OCI-LY3 (cell line): Measurements from ENCODE around the gene EVA1B.

Experiments
- H2AFZ ChIP-seq: fragments of 200-600, 300-600 bp; shearing (Covaris generic); 2 replicates; pipeline ENCODE4 v1.6.0; 2014; ENCODE audit warnings: antibody characterized with exemption, low read depth, low read length
- H3K27ac ChIP-seq: fragments of 200-600, 300-600 bp; sonication (generic); 2 replicates; pipeline ENCODE4 v1.5.1; 2014; ENCODE audit warnings: mild to moderate bottlenecking, low read length, moderate library complexity, mixed read lengths
- H3K27me3 ChIP-seq: fragments of 200-600, 300-600 bp; sonication (generic); 2 replicates; pipeline ENCODE4 v1.6.1; 2014; ENCODE audit warnings: low read depth, low read length, mixed read lengths
- H3K36me3 ChIP-seq: fragments of 200-600, 300-600 bp; sonication (generic); replicated peaks from 2 replicates; pipeline ENCODE3; 2014; ENCODE audit warnings: low read depth, low read length, mixed read lengths
- H3K4me1 ChIP-seq: fragments of 300-600, 200-600 bp; sonication (generic); 2 replicates; pipeline ENCODE4 v1.6.1; 2014; ENCODE audit warnings: low read length, mixed read lengths
- H3K4me2 ChIP-seq: fragments of 200-600, 300-600 bp; sonication (generic); 2 replicates; pipeline ENCODE4 v1.6.1; 2014; ENCODE audit warnings: low read length, mixed read lengths
- H3K4me3 ChIP-seq: fragments of 300-600, 200-600 bp; sonication (generic); 2 replicates; pipeline ENCODE4 v1.5.1; 2014; ENCODE audit warnings: antibody characterized with exemption, mild to moderate bottlenecking, low read length, moderate library complexity
- H3K79me2 ChIP-seq: fragments of 300-600, 200-600 bp; shearing (Covaris generic); 2 replicates; pipeline ENCODE4 v1.6.1; 2014; ENCODE audit warnings: mild to moderate bottlenecking, low read length, mixed read lengths
- H3K9ac ChIP-seq: fragments of 300-600, 200-600 bp; shearing (Covaris generic); 2 replicates; pipeline ENCODE4 v1.6.0; 2014; ENCODE audit warnings: mild to moderate bottlenecking, low read length, moderate library complexity
- H3K9me3 ChIP-seq: fragments of 200-600, 300-600 bp; shearing (Covaris generic); 2 replicates; pipeline ENCODE4 v1.6.1; 2014; ENCODE audit warnings: low read length, mixed read lengths; ENCODE audit not compliant: insufficient read depth
- H4K20me1 ChIP-seq: fragments of 200-600, 300-600 bp; sonication (generic); 2 replicates; pipeline ENCODE4 v1.6.1; 2016; ENCODE audit warnings: low read length, mixed read lengths; ENCODE audit not compliant: insufficient read depth
- EZH2phosphoT487 ChIP-seq: fragments of 200-600 bp; shearing (Covaris generic); IDR thresholded peaks from 2 replicates; pipeline ENCODE4 v1.6.1; 2018; ENCODE audit warnings: antibody characterized with exemption, mixed run types, low read depth
- TF ChIP-seq, protein P1 (sequence below): fragments of 200-600, 300-600 bp; sonication (generic); IDR thresholded peaks from 2 replicates; pipeline ENCODE4 v1.5.1; 2014; ENCODE audit warnings: antibody characterized with exemption, low read length, low read depth

Gene EVA1B, protein sequence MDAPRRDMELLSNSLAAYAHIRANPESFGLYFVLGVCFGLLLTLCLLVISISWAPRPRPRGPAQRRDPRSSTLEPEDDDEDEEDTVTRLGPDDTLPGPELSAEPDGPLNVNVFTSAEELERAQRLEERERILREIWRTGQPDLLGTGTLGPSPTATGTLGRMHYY

DNA sequence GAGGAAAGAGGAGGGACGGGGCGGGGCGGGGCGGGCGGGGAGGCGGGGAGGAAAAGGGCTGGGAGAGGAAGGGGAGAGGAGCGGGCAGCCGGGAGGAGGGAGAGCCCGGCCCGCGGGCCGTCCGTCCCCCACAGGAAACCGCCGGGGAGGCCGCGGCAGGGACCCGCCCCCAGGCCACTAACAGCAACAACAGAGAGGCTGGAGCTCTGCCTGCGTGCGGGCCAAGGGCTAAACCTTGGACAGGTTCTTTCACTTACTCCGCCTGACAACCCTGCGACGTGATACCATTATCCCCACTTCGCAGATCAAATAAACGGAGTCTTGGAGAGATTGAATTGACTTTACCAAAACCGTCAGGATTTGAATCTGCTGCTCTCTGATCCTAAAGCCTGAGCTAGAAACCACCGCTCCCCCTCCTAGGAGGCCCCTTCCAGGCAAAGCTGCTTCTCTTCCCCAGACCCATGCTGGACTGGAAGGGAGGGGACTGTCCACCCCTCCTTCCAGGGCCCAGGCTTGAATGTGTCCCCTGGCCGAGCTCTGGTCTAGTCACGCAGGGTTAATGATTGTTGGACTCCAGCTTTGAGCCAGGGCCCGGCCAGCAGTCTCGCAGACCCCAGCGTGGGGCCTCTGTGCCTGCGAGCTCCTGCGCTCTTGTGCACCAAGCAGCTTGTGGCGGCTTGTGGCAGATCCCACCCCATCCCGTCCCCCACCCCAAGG, at the start of gene EVA1B:
Gene EVA1B (minus strand): TSS at position 10 of the 717 bp plus-strand sequence. CDS start 608 bp downstream, outside the sequence.
- H2AFZ ChIP-seq: no peak within 1 kb of the TSS
- H3K4me2 ChIP-seq: peak within 1 kb of the TSS; percentile 59
- no peaks in the 10 kb centered on the region for H3K9me3 ChIP-seq
- no peaks in the 10 kb centered on the region for H3K27me3 ChIP-seq
- H4K20me1 ChIP-seq: no peaks in the 10 kb centered on the region
- H3K79me2 ChIP-seq: no peaks in the 10 kb centered on the region
- no peaks in the 10 kb centered on the region for H3K4me1 ChIP-seq
- no peak within 1 kb of the TSS; the same call in 1 of the 2 replicates for H3K9ac ChIP-seq
- H3K36me3 ChIP-seq: no peaks in the 10 kb centered on the region
- H3K27ac ChIP-seq: no peak within 1 kb of the TSS
- H3K4me3 ChIP-seq: peak within 1 kb of the TSS; percentile 64
- TF ChIP-seq, protein P1, sequence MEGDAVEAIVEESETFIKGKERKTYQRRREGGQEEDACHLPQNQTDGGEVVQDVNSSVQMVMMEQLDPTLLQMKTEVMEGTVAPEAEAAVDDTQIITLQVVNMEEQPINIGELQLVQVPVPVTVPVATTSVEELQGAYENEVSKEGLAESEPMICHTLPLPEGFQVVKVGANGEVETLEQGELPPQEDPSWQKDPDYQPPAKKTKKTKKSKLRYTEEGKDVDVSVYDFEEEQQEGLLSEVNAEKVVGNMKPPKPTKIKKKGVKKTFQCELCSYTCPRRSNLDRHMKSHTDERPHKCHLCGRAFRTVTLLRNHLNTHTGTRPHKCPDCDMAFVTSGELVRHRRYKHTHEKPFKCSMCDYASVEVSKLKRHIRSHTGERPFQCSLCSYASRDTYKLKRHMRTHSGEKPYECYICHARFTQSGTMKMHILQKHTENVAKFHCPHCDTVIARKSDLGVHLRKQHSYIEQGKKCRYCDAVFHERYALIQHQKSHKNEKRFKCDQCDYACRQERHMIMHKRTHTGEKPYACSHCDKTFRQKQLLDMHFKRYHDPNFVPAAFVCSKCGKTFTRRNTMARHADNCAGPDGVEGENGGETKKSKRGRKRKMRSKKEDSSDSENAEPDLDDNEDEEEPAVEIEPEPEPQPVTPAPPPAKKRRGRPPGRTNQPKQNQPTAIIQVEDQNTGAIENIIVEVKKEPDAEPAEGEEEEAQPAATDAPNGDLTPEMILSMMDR: no peak
- no peak for TF ChIP-seq EZH2phosphoT487

DNA sequence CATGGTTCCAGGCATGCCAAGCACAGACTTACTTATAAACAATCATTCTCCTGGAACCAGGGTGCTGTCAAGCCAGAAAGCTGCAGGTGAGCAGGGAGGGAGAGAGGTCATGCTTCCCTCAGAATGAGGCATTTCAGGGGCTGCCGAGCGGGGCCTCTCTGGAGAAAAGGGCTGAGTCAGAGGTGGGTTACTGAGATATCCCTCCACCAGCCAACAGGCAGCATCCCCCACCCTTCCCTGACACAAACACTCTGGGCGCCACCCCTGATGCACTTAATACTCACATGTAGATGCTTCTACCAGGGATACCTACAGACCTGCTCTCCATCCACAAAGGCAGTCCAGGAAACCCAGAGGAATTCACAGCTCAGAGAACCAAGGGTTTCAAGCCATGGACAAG, 49.2 kb upstream of the EVA1B start:
- Histone ChIP-seq H3K79me2 (peaks cover 3% of the 10 kb centered on the region; the same call in 1 of the 2 replicates), H3K4me2 (no peak overlapping the region), H2AFZ (no peak overlapping the region), H3K9ac (no peak overlapping the region), H3K4me3 (no peak overlapping the region), H3K9me3 (no peaks in the 10 kb centered on the region), H3K27ac (no peak overlapping the region), H3K4me1 (peaks cover 19% of the 10 kb centered on the region), H3K36me3 (no peaks in the 10 kb centered on the region), H3K27me3 (no peaks in the 10 kb centered on the region), H4K20me1 (peaks cover 4% of the 10 kb centered on the region; the same call in 1 of the 2 replicates)
- TF ChIP-seq, protein P1: no peak
- no peak for TF ChIP-seq EZH2phosphoT487

DNA sequence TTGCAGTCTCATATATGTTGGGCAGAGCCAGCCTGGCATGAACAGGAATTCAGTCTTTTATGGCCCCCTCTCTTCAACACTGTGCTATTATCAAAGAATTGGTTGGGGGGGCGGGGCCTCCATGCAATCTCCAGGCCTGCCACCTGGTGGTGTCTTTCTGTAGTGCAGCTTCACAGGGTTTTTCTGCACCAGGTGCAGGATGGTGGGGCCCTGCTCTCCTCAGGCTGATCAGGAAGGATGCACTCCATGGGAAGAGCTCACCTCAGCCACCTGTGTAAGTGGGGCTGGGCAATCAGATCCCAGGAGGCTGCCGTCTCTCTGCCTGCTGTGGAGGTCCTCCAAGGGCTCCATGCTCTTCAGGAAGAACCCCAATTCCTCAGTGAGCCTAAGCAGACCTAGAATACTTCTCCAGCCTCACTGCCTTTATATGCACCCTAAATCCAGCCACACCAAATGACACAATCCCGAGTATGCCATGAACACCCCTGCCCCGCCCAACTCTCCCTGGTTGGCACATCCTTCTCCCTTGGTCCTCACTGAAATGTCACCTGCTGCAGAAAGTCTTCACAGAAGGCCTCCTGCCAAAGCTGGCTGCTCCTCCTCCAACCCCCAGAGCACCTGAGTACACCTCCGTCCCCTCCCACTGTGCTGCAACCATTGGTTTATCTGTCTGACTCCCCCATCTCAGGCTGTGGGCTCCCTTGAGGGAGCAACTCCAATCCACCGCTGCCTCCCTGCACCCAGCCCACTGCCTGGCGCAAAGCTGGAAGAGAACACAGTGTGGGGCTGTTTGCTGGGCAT, 45.8 kb upstream of the EVA1B start:
- H4K20me1 ChIP-seq: peaks cover 4% of the 10 kb centered on the region; the same call in 1 of the 2 replicates
- H3K79me2 ChIP-seq: no peaks in the 10 kb centered on the region; the same call in 1 of the 2 replicates
- H3K9me3 ChIP-seq: no peaks in the 10 kb centered on the region
- no peak overlapping the region for H3K4me2 ChIP-seq
- no peaks in the 10 kb centered on the region for H3K27me3 ChIP-seq
- no peaks in the 10 kb centered on the region for H3K36me3 ChIP-seq
- no peak overlapping the region for H3K27ac ChIP-seq
- no peak overlapping the region for H3K9ac ChIP-seq
- TF ChIP-seq, protein P1: peak; percentile 68
- TF ChIP-seq EZH2phosphoT487: no peak
- H3K4me3 ChIP-seq: no peak overlapping the region
- peaks cover 22% of the 10 kb centered on the region for H3K4me1 ChIP-seq
- no peak overlapping the region for H2AFZ ChIP-seq

DNA sequence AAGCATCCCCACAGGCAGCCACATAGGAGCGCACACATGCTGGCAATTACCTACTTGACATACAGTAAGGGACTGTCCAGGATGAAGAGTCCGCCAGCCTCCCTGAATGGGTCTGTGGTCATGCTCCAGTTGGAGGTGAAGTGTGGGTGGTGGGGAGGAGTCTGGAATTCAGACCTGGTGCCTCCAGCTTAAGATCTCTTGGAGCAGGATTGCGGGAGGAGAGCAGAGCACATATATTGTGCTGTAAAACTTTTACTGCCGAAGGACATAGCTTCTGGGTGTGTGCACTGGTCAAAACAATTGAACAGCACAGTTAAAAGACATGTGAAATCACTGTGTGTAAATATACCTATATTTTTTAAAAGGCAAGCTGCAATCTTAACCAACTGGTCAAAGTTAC, 44.4 kb upstream of the EVA1B start:
- Histone ChIP-seq H3K36me3 (no peaks in the 10 kb centered on the region), H3K9ac (no peak overlapping the region), H3K4me2 (no peak overlapping the region), H4K20me1 (peaks cover 4% of the 10 kb centered on the region; the same call in 1 of the 2 replicates), H3K4me3 (no peak overlapping the region), H3K4me1 (peaks cover 11% of the 10 kb centered on the region), H3K79me2 (no peaks in the 10 kb centered on the region), H3K9me3 (no peaks in the 10 kb centered on the region), H2AFZ (no peak overlapping the region), H3K27ac (no peak overlapping the region), H3K27me3 (no peaks in the 10 kb centered on the region)
- TF ChIP-seq EZH2phosphoT487: no peak
- TF ChIP-seq, protein P1: no peak
